HG03060 (cell line): ENCODE results near the gene IRS1.

ENCODE experiments used
- ATAC-seq: cut with Tn5 transposase; IDR thresholded peaks from one replicate; pipeline ENCODE4 v1.9.1; 2021; ENCODE audit warnings: low read depth, moderate number of reproducible peaks; ENCODE audit not compliant: unreplicated experiment

IRS1 gene

DNA sequence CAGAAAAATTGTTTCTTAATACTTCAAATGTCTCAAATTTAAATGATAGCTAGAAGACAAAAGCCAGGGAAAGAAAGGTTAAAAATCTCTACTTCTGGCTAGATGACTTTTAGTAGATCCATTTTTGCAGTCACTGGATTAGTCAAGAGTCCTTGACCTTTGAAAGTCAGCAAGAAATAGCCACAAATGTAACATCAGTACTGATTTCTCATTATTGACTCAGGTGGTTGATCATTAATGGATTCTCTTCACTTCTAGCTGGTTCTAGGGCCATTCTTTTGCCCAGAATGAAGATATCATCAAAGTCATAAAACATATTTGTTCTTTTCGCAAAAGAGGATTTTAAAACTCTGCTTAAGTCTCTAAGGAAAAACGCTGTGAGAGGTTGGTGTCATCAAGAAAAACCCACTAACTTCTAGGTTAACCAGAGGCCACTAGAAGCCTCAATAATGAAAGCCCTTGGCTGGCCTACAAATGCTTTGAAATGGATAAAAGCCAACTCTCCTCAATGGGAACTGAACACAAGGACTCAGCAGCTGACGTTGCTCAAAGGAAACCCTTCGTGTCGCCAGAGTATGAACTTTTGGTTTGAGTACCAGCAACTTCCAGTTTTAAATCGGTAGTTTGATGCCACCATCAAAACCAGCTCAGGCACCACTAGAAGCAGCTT lies 66.3 kb downstream of the IRS1 start:
- ATAC-seq, result no peak

DNA sequence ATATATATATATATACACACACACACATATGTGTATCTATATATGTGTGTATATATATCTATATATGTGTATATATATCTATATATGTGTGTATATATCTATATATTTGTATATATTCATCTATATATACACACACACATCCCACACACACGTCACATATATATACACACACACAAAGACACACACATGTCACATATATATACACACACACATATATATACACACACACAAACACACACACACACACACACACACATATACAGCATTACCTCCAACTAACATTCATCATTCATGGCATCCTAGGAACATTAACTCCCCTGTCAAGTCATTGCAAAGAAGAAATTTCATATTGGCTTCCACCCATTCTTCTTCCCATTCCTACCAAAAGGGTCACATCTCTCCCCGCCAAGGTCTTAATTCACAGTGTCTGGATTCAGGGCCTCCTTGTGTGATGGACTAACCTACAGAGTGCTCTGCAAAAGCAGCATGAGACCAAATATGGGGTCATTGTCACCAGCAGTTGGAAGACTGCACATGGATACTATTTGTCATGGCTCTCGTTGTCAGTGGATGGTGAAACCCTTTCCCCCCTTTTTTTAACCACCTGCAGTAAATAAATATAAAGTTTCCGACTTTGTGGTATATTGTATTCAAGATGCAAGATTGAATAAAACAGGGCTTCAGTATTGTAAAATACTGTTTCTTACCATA lies 67.0 kb downstream of the IRS1 start:
- ATAC-seq, result no peak

DNA sequence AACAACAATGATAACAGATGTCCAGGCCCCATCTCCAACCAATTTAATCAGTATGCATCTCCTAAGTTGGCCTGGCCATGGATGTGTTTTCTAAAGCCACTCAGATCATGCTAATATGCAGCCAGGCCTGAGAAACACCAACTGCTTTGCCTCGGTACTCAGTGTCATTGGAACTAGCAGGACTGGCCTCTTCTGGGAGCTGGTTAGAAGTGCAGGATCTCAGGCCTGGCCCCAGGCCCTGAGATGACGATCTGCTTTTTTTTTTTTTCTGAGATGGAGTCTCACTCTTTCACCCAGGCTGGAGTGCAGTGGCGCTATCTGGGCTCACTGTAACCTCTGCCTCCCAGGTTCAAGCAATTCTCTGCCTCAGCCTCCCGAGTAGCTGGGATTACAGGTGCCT lies 69.1 kb downstream of the IRS1 start:
- no peak for ATAC-seq

DNA sequence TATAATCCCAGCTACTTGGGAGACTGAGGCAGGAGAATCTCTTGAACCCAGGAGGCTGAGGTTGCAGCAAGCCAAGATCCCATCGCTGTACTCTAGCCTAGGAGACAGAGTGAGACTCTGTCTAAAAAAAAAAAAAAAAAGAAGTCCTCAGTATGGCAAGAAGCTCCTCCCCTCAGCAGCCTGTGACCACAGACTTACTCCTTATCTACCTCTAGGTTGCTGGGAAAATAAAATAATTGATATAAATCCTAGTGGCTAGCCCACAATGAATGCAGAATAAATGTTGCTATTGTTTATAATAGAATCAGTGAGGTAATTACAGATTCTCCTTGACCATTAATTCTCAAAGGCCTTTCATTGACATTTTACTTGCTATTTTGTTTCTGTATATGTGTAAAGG lies 70.6 kb downstream of the IRS1 start:
- no peak for ATAC-seq

DNA sequence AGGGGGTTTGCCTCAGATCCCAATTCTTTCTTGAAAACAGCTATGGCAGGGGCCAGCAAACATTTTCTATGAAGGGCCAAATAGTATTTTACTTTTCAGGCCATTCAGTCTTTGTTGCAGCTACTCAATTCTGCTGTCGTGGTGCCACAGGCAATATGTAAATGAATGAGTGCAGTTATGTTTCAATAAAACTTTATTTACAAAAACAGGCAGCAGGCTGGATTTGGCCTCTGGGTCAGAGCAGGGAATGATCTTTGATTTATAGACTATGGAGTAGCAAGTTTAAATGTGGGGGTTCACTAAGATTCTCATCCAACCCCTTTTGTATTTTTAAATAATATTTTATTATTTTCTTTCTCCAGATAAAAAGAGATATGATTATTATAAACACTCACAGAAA lies 72.4 kb downstream of the IRS1 start:
- ATAC-seq, result no peak

DNA sequence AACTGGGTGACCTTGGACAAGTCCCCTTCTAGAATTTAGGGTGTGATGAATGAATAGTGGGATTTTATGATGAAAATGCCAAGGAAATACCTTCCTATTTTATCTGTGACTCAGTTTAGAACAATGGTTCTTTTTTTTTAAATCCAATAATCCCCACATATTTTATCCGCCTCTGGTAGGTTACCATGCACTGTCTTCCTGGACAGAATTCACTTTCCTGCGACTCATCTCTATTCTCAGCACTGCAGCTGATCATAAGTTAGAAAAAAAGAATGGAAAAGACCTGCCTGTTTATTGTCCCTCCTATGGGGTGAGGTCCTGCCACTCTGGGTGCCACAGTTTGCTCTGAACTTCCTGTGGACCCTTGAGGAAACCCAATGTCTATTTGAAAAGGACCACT lies 73.1 kb downstream of the IRS1 start:
- no peak for ATAC-seq

DNA sequence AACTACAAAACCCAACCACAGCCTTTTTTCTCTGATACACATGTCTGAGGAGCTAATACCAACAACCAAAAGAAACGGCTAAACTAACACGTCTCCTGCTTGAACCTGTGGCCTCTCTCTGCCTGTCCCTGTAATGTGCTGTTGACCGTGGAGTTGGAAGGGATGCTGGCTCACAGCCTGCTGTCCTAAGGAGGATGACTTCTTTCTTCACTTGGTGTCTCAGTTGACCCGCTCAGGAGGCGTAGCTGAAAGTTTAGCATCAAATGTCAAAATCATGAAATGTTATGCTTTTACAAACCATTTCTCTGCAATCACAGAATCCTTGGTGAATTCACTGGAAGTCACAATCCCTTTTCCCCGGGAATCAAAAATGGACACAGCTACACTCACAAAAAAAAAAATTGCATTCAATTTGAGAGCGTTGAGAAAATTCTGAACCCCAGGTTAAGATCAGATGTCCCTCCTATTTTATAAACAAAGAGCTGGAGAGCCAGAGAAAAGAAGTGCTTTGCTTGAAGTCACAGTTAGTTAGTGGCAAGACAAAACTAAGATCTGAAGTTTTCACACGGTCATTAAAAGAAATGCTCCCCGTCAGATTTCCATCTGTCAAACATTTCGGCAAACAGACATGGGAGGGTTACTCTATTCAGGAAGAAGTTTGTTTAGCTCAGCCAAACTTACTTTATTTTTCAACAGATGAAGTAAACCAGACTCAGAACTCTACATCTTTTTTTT lies 74.3 kb downstream of the IRS1 start:
- ATAC-seq, result no peak

DNA sequence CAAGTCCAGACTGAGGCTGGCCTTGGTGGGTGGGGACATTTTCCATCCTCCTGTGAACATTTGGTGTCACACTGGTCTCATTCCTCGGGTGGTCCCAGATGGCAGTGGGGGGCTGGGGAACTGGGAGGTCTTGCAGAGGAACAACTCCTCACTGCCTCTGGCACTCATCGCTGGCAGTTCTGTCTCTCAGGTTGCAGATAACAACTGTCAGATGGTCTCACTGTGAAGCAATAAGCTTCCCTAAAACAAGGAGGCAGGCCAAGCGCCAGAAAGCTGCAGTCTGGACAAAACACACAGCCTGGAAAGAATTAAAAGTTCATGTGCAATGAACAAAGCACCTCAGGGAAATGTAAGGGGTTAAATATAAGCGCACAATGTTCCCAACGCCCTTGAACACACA lies 78.1 kb downstream of the IRS1 start:
- no peak for ATAC-seq

DNA sequence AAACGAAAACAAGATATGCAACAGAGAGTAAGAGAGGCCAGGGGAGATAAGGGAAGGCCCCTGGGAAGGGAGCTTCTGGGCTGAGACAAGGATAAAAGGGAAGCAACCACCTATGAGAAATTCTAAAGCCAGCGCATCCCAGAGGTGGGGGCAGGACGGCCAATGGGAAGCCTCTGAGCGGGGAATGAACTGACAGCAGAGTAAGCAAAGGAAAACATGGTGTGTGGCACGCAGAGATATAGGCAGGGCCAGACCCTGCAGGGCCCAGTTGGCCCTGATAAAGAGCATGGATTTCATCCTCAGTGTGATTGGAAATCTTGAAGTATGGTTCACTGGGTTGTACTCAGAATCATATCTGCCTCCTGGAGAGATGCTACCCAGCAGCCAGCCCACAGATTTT lies 78.7 kb downstream of the IRS1 start:
- no peak for ATAC-seq

DNA sequence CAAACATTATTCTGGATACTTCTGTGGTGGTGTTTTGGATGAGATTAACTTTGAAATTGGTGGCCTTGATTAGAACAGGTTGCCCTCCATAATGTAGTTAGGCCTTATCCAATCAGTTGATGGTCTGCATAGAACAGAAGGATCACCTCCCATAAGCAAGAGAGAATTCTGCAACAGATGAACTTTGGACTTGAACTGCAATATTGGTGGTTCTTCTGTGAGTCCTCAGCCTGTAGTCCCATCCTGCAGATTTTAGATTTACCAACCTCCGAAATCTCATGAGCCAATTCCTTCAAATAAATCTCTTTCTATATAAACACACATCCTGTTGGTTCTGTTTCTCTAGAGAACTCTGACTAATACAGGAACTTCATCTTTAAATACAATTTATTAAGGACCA lies 81.9 kb downstream of the IRS1 start:
- ATAC-seq, result no peak

DNA sequence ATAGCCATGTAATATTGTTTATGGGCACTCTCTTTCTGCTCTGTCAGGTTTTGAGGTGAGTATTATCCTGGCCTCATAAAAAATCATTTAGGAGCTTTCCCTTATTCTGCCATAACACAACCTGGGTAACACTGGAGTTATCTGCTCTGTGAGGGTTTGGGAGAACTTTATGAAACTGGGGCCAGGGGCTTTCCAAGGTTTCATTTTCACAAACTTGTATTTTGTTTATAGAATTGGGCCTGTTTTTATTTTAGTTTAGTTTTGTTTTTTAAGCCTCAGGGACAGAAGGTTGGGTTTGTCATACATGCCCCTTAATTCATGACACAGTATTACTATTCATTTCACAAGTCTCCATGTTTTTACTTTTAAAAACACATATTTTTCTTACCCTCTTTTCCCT lies 83.5 kb downstream of the IRS1 start:
- ATAC-seq, result no peak

DNA sequence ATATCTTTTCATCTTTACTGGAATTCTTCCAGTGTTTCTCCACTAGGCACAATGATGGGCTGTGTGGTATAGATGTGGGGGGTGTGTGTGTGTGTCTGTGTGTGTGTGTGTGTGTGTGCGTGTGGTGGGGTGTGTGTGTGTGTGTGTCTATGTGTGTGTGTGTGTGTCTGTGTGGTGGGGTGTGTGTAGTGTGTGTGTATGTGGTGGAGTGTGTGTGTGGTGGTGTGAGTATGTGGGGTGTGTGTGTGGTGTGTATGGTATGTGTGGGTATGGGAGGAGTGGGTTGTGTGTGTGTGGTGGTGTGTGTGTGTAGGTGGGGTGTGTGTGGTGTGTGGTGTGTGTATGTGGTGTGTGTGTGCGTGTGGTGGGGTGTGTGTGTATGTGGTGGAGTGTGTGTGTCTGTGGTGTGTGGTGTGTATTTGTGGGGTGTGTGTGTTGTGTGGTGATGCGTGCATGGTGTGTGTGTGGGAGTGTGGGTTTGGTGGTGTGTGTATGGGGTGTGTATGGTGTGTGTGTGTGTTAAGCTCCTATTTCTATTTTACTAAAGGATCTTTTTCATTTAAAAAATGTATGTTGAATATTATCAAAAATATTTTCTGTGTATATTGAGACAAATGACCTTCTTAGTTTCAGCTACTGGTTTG lies 84.2 kb downstream of the IRS1 start:
- no peak for ATAC-seq

DNA sequence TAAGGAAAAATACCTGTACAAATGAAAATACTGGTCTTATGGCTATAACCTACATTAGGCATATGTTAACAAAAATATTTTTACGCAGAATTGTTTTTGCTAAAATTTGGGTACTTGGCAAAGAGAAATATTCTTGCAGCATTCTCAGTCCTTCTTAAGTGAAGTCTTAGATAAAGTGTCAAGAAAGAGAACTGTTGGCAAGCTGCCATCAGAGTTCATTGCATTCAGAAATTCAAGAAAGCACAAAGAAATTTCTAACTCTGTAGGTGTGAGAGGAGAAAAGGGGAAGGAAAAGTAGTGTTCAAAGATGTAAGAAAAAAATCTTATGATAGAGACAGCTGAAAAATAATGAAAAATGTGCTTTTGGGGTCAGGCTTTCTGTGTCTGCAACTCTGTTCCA lies 86.7 kb downstream of the IRS1 start:
- ATAC-seq, result no peak

DNA sequence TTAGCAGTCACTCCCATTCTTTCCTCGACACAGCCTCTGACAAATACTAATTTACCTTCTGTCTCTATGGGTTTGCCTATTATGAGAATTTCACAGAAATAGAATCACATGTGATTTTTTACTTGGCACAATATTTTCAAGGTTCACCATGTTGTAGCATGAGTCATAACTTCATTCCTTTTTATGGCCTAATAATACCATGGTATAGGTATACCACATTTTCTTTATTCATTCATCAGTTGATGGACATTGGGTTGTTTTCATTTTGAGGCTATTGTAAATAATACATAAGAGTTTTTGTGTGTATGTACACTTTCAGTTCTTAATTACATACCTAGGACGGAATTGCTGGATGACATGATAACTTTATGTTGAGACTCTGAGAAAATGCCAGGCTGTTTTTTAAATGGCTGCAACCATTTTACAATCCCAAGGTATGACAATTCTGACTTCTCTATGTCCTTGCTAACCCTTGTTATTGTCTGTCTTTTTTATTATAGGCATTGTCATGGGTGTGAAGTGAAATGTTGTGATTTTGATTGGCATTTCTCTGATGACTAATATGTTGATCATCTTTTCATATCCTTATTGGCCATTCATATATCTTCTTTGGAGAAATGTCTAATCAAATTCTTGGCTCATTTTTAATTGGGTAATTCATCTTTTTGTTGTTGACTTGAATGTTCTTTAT lies 87.9 kb downstream of the IRS1 start:
- no peak for ATAC-seq

DNA sequence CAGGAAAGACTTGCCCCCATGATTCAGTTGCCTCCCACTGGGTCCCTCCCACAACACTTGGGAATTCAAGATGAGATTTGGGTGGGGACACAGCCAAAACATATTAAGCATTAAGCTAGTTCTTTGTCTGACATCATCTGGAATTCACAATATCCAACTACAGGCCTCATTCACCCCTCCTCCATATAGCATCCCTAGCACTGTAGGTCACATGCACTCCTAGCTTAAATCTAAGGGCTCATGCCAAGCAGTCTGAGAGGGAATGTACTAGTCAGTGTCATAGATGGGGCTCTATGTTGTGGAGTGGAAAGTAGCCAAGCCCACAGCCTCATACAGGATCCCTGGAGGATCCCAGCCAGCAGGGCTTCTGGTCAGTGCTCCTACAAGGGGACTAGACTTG lies 92.1 kb downstream of the IRS1 start:
- ATAC-seq, result no peak

DNA sequence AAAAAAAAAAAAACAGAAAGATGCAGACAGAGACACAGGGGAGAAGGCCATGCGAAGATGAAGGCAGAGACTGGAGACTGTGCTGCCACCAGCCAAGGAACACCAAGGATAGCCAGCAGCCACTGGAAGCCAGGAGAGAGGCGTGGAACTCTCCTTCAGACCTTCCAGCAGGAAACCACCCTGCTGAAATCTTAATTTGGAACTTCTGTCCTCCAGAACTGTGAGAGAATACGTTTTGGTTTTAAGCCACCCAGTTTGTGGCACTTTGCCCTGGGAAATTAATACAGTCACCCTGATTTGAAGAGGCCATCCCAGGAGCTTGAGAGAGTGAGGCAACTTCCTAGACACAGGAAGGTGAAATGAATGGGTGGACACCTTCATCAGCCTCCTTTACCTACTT lies 93.7 kb downstream of the IRS1 start:
- ATAC-seq, result no peak

DNA sequence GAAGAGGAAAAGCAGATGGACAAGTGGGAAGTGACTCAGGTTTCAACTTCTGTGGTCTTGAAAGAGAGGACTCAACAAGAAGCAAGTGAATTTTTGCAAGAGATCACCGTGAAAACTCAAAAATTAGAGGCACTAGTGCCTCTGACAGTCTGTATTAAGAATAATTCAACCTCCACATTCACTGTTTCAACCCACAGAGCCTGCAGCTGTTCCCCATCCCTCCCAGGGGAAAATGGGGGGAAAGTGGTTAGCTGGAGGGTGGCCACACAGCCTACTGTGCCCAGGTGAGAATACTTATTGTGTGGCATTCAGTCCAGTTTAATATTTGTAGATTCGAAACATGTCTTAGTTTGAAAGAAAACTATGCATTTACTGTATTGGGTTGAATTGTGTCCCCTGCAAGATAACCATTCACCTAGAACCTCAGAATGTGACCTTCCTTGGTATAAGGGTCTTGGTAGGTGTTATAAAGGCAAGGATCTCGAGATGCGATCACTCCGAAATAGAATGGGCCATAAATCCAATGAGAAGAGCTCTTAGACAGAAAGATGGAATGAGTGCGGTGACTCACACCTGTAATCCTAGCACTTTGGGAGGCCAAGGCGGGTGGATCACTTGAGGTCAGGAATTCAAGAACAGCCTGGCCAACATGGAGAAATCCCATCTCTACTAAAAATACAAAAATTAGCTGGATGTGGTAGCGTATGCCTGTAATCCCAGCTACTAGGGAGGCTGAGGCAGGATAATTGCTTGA lies 94.3 kb downstream of the IRS1 start:
- no peak for ATAC-seq

DNA sequence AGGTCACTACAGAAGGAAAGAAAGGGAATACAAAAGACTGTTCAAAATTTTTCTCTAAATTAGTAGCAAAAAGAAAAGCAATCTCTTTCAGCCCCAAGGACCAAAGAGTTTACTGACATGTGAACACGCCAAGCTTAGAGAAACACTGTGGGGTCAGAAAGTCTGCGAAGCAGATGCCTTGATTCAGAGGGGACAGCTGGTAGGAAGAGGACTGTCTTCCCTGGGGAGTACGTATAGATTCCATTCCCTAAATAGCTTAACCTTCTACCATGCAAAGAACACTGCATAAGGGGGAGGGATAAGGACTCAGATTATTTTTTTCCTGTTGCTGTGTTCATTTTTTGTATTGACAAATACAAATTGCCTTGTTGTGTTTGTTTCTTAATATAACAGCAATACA lies 96.1 kb downstream of the IRS1 start:
- no peak for ATAC-seq

DNA sequence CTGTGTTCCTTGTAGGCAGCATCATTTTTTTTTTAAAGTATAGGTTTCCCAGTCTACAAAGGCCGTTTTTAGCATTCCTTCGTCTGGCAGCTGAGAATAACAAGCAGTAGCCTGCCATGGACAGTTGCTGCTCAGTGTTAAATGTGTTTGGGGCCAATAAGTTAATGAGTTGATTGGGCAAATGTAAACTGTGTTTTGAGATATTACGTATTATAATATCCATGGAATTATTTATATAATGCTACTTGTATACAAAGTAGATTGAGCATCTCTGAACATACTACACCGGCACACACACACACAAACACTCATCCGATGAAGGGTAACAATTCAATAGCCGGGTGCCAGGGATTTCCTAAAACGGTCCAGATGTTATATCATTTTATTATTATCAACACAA lies 97.2 kb downstream of the IRS1 start:
- ATAC-seq, result no peak

DNA sequence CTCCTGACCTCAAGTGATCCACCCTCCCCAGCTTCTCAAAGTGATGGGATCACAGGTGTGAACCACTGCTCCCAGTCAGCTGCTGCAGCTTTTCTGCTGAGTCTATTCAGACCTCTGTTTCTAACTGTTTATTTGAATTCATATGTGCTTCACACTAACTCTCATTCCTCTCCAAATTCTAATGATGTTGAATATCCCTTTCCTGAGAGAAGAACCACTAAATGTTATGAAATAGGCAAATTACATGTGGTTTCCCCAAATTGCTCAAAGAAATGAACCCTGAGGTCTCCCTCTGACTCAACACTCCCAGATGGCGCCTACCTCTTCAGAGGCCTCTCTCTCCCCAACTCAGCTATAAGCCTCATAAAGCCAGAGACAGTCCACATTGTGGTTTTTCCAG lies 98.6 kb downstream of the IRS1 start:
- peak; percentile 64 for ATAC-seq
